Smooth muscle cell (in vitro differentiated cells): Measurements from ENCODE around the gene FERD3L. TPM values are rescaled to one million over a fixed set of nuclear protein-coding genes. Genes with fewer than 3 reads are reported as not detected.
A peak's percentile ranks its signal among the peaks of the same experiment; 100 is the strongest.

Experiments used
- DNase-seq: peaks from one replicate; lab custom pipeline; 2025; ENCODE audit not compliant: unreplicated experiment; lab: John Stamatoyannopoulos, UW
- H2AFZ ChIP-seq: fragments of 200-600 bp; sonication (generic); 2 replicates; pipeline ENCODE4 v1.6.0; 2016; ENCODE audit warnings: antibody characterized with exemption, low read depth, mild to moderate bottlenecking
- H3F3A ChIP-seq: fragments of 200-600 bp; sonication (generic); 2 replicates; pipeline ENCODE4 v1.6.0; 2017; ENCODE audit warnings: antibody characterized with exemption, low read depth
- H3K27ac ChIP-seq: fragments of 200-600 bp; sonication (generic); 2 replicates; pipeline ENCODE4 v1.5.1; 2016; ENCODE audit warnings: low read depth, mild to moderate bottlenecking
- H3K27me3 ChIP-seq: fragments of 200-600 bp; sonication (generic); 2 replicates; pipeline ENCODE4 v1.6.1; 2016; ENCODE audit warnings: low read depth, mild to moderate bottlenecking
- H3K36me3 ChIP-seq: fragments of 200-600 bp; sonication (generic); 2 replicates; pipeline ENCODE4 v1.5.1; 2016; ENCODE audit warnings: low read depth
- H3K4me1 ChIP-seq: fragments of 200-600 bp; sonication (generic); 2 replicates; pipeline ENCODE4 v1.5.1; 2016; ENCODE audit warnings: low read depth
- H3K4me2 ChIP-seq: fragments of 200-600 bp; sonication (generic); 2 replicates; pipeline ENCODE4 v1.6.0; 2016; ENCODE audit warnings: mild to moderate bottlenecking
- H3K4me3 ChIP-seq: fragments of 200-600 bp; sonication (generic); 2 replicates; pipeline ENCODE4 v1.5.1; 2016; ENCODE audit warnings: mild to moderate bottlenecking
- H3K79me2 ChIP-seq: fragments of 200-600 bp; sonication (generic); 2 replicates; pipeline ENCODE4 v1.6.0; 2016; ENCODE audit warnings: low read depth, mild to moderate bottlenecking
- H3K9ac ChIP-seq: fragments of 200-600 bp; sonication (generic); 2 replicates; pipeline ENCODE4 v1.6.0; 2016; ENCODE audit warnings: low read depth
- H3K9me3 ChIP-seq: fragments of 200-600 bp; sonication (generic); replicated peaks from 2 replicates; pipeline ENCODE4 v1.5.1; 2016; ENCODE audit warnings: low read depth
- H4K20me1 ChIP-seq: fragments of 200-600 bp; sonication (generic); 2 replicates; pipeline ENCODE4 v1.6.0; 2016; ENCODE audit warnings: low read depth
- WGBS: methylation state at CpG from one replicate; pipeline ENCODE4 v1.1.7; 2016; ENCODE audit warnings: low lambda C conversion rate; 5-methylcytosine and 5-hydroxymethylcytosine counted together
- polyA plus RNA-seq: library from polyadenylated mRNA; unstranded; fragments of >200 nt; fragmentation: Nextera tagmentation; extraction: Ambion mirVana; gene quantifications from 2 replicates; pipeline ENCODE4 v1.2.1, GENCODE V29; 2016
- total RNA-seq: library from RNA; depleted of rRNA; stranded (reverse); fragments of >200 nt; gene quantifications from 2 replicates; pipeline ENCODE4 v1.2.3, GENCODE V29; 2014
- TF ChIP-seq, protein P1 (sequence below): fragments of 200-600 bp; sonication (generic); IDR thresholded peaks from 2 replicates; pipeline ENCODE4 v1.5.1; 2017; ENCODE audit warnings: borderline replicate concordance, mild to moderate bottlenecking, antibody characterized with exemption; ENCODE audit not compliant: insufficient read depth, poor library complexity, severe bottlenecking

The FERD3L gene
- total and polyA plus RNA-seq, 2 experiments from 2014 or later: not detected

DNA sequence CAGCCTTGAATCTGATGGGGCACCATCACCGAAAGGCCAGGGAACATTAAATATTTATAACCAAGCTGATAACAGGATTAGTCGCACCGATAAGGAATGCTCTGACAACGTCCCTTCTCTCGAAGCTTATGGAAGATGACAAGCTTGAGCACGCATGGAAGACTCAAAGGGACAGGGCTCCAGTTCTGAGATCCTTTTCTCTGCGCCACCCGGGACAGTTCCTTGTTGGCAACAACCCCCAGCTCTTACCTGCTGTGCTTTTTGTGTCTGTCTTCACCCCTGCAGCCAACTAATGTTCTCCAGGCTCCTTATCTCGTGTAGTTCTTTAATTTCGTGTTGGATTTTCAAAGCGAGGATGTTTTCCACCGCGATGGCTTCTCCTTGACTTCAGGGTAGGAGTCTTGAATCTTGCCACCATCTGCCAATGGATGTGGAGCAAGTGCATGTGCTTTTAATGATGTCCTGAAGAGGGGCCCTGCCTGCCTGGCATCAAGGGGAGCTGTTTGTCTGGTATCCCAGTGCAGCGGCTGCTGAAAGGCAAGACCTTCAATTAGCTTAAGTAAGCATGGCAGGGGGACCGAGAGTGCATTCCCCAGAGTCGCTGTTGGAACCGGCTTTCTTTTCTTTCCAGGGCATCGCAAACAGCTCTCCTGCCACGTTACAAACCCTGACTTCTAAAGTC is 354 bp upstream of the FERD3L start:
- no peak overlapping the region for H2AFZ ChIP-seq
- TF ChIP-seq, protein P1, sequence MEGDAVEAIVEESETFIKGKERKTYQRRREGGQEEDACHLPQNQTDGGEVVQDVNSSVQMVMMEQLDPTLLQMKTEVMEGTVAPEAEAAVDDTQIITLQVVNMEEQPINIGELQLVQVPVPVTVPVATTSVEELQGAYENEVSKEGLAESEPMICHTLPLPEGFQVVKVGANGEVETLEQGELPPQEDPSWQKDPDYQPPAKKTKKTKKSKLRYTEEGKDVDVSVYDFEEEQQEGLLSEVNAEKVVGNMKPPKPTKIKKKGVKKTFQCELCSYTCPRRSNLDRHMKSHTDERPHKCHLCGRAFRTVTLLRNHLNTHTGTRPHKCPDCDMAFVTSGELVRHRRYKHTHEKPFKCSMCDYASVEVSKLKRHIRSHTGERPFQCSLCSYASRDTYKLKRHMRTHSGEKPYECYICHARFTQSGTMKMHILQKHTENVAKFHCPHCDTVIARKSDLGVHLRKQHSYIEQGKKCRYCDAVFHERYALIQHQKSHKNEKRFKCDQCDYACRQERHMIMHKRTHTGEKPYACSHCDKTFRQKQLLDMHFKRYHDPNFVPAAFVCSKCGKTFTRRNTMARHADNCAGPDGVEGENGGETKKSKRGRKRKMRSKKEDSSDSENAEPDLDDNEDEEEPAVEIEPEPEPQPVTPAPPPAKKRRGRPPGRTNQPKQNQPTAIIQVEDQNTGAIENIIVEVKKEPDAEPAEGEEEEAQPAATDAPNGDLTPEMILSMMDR: no peak
- no peaks in the 10 kb centered on the region for H3K79me2 ChIP-seq
- peaks cover 60% of the 10 kb centered on the region for H3K27me3 ChIP-seq
- H3K4me1 ChIP-seq: peaks cover 19% of the 10 kb centered on the region
- peak overlapping the region; percentile 47 for H3K4me3 ChIP-seq
- no peak for DNase-seq
- no peaks in the 10 kb centered on the region for H3K36me3 ChIP-seq
- no peaks in the 10 kb centered on the region for H3K9me3 ChIP-seq
- H3K4me2 ChIP-seq: peak overlapping the region; percentile 87
- no peaks in the 10 kb centered on the region for H3F3A ChIP-seq
- H3K27ac ChIP-seq: no peak overlapping the region
- 7% methylated on average over 19 of the region's 19 CpGs for WGBS
- no peaks in the 10 kb centered on the region for H4K20me1 ChIP-seq
- no peak overlapping the region for H3K9ac ChIP-seq

GRCh38 chr7:19143881-19144574 is 1.2 kb downstream of the FERD3L start:
- TF ChIP-seq, protein P1: no peak
- peak overlapping the region; percentile 87 for H3K4me2 ChIP-seq
- WGBS: 6% methylated on average over 24 of the region's 30 CpGs
- H3K36me3 ChIP-seq: no peaks in the 10 kb centered on the region
- peak overlapping the region; percentile 91 for H2AFZ ChIP-seq
- peak overlapping the region; percentile 47 for H3K4me3 ChIP-seq
- no peaks in the 10 kb centered on the region for H3F3A ChIP-seq
- H3K79me2 ChIP-seq: no peaks in the 10 kb centered on the region
- peaks cover 60% of the 10 kb centered on the region for H3K27me3 ChIP-seq
- H3K9ac ChIP-seq: no peak overlapping the region
- no peak overlapping the region for H3K27ac ChIP-seq
- H3K4me1 ChIP-seq: peaks cover 19% of the 10 kb centered on the region
- no peaks in the 10 kb centered on the region for H3K9me3 ChIP-seq
- no peaks in the 10 kb centered on the region for H4K20me1 ChIP-seq
- no peak for DNase-seq

- H3K36me3 ChIP-seq: no peaks in the 10 kb centered on the region
- no peak overlapping the region for H3K4me3 ChIP-seq
- DNase-seq: no peak
- no peak overlapping the region for H2AFZ ChIP-seq
- no peak overlapping the region for H3K9ac ChIP-seq
- peaks cover 13% of the 10 kb centered on the region for H3K4me1 ChIP-seq
- no peaks in the 10 kb centered on the region for H3K9me3 ChIP-seq
- TF ChIP-seq, protein P1: no peak
- no peaks in the 10 kb centered on the region for H4K20me1 ChIP-seq
- H3K4me2 ChIP-seq: no peak overlapping the region
- 93% methylated on average over 4 of the region's 4 CpGs for WGBS
- peaks cover 33% of the 10 kb centered on the region for H3K27me3 ChIP-seq
- no peaks in the 10 kb centered on the region for H3F3A ChIP-seq
- no peak overlapping the region for H3K27ac ChIP-seq
- no peaks in the 10 kb centered on the region for H3K79me2 ChIP-seq
Observed at GRCh38 chr7:19139706-19140327, 5.4 kb downstream of the FERD3L start.
